SK-N-SH treated with all-trans-retinoic acid at 6 μM for 48 hours (cell line): ENCODE results near the gene PTGS1.

Experiments used
- ATAC-seq: fragments of 200-7000 bp; cut with Tn5 transposase; 3 replicates; pipeline ENCODE4 v1.9.1; 2020; ENCODE audit warnings: mild to moderate bottlenecking, moderate library complexity
- ARNTL ChIP-seq: fragments of 450-650 bp; formaldehyde crosslinking; IDR thresholded peaks from 2 replicates; pipeline ENCODE4 v1.5.0; 2020; ENCODE audit warnings: low read depth, mild to moderate bottlenecking, moderate library complexity, borderline replicate concordance
- CSDC2 ChIP-seq: fragments of 250-450 bp; sonication (Bioruptor Pico); IDR thresholded peaks from 2 replicates; pipeline ENCODE4 v1.5.0; 2020; ENCODE audit warnings: mild to moderate bottlenecking, moderate library complexity
- ESRRG ChIP-seq: fragments of 250-450 bp; sonication (Bioruptor Pico); IDR thresholded peaks from 2 replicates; pipeline ENCODE4 v1.6.1; 2021; ENCODE audit warnings: mild to moderate bottlenecking
- GLIS3 ChIP-seq: fragments of 250-450 bp; sonication (Bioruptor Pico); IDR thresholded peaks from 2 replicates; pipeline ENCODE4 v1.5.0; 2020; ENCODE audit warnings: mild to moderate bottlenecking, moderate library complexity
- ISL1 ChIP-seq: fragments of 250-450 bp; sonication (Bioruptor Pico); IDR thresholded peaks from 2 replicates; pipeline ENCODE4 v2.1.2; 2022; ENCODE audit warnings: mild to moderate bottlenecking, moderate library complexity
- OSR1 ChIP-seq: fragments of 250-450 bp; sonication (Bioruptor Pico); IDR thresholded peaks from 2 replicates; pipeline ENCODE4 v1.8.0; 2022; ENCODE audit warnings: moderate library complexity, mild to moderate bottlenecking, inconsistent platforms
- RARB ChIP-seq: fragments of 250-450 bp; sonication (Bioruptor Pico); IDR thresholded peaks from 2 replicates; pipeline ENCODE4 v1.8.0; 2021; ENCODE audit warnings: mild to moderate bottlenecking, moderate library complexity
- SNAI2 ChIP-seq: fragments of 250-450 bp; sonication (Bioruptor Pico); IDR thresholded peaks from 2 replicates; pipeline ENCODE4 v1.5.0; 2020; ENCODE audit warnings: mild to moderate bottlenecking, moderate library complexity
- TOX ChIP-seq: fragments of 250-450 bp; sonication (Bioruptor Pico); IDR thresholded peaks from 2 replicates; pipeline ENCODE4 v1.8.0; 2021; ENCODE audit warnings: mild to moderate bottlenecking, moderate library complexity, borderline replicate concordance
- ZC3H10 ChIP-seq: fragments of 250-450 bp; sonication (Bioruptor Pico); IDR thresholded peaks from 2 replicates; pipeline ENCODE4 v1.5.1; 2021; ENCODE audit warnings: mild to moderate bottlenecking, moderate library complexity
- ZFP3 ChIP-seq: fragments of 250-450 bp; sonication (Bioruptor Pico); IDR thresholded peaks from 2 replicates; pipeline ENCODE4 v1.5.0; 2020; ENCODE audit warnings: mild to moderate bottlenecking, moderate library complexity
- ZFP30 ChIP-seq: fragments of 450-650 bp; formaldehyde crosslinking; IDR thresholded peaks from 2 replicates; pipeline ENCODE4 v1.5.0; 2022; ENCODE audit warnings: mild to moderate bottlenecking, moderate library complexity
- ZNF565 ChIP-seq: fragments of 450-650 bp; formaldehyde crosslinking; conservative IDR thresholded peaks from 2 replicates; pipeline ENCODE4 v1.5.0; 2020; ENCODE audit warnings: low read depth, mild to moderate bottlenecking, moderate library complexity
- ZNF70 ChIP-seq: fragments of 450-650 bp; formaldehyde crosslinking; IDR thresholded peaks from 2 replicates; pipeline ENCODE4 v1.5.0; 2020; ENCODE audit warnings: mild to moderate bottlenecking, moderate library complexity
- ZNF8 ChIP-seq: fragments of 450-650 bp; formaldehyde crosslinking; IDR thresholded peaks from 2 replicates; pipeline ENCODE4 v1.5.0; 2020; ENCODE audit warnings: mild to moderate bottlenecking, moderate library complexity
- TF ChIP-seq, protein P1 (sequence below): fragments of 250-450 bp; sonication (Bioruptor Pico); IDR thresholded peaks from 2 replicates; pipeline ENCODE4 v1.8.0; 2020; ENCODE audit warnings: mild to moderate bottlenecking, moderate library complexity, borderline replicate concordance
- TF ChIP-seq, protein P2 (sequence below): fragments of 250-450 bp; sonication (Bioruptor Pico); IDR thresholded peaks from 2 replicates; pipeline ENCODE4 v1.5.1; 2021; ENCODE audit warnings: mild to moderate bottlenecking, moderate library complexity
- TF ChIP-seq, protein P3 (sequence below): fragments of 250-450 bp; sonication (Bioruptor Pico); IDR thresholded peaks from 2 replicates; pipeline ENCODE4 v1.5.0; 2020; ENCODE audit warnings: mild to moderate bottlenecking, moderate library complexity
- TF ChIP-seq, protein P4 (sequence below): fragments of 250-450 bp; sonication (Bioruptor Pico); IDR thresholded peaks from 2 replicates; pipeline ENCODE4 v1.5.1; 2020; ENCODE audit warnings: low read depth, mild to moderate bottlenecking, moderate library complexity
- TF ChIP-seq, protein P5 (sequence below): fragments of 250-450 bp; sonication (Bioruptor Pico); IDR thresholded peaks from 2 replicates; pipeline ENCODE4 v1.8.0; 2021; ENCODE audit warnings: low read depth, mild to moderate bottlenecking, moderate library complexity, borderline replicate concordance

PTGS1 gene

DNA sequence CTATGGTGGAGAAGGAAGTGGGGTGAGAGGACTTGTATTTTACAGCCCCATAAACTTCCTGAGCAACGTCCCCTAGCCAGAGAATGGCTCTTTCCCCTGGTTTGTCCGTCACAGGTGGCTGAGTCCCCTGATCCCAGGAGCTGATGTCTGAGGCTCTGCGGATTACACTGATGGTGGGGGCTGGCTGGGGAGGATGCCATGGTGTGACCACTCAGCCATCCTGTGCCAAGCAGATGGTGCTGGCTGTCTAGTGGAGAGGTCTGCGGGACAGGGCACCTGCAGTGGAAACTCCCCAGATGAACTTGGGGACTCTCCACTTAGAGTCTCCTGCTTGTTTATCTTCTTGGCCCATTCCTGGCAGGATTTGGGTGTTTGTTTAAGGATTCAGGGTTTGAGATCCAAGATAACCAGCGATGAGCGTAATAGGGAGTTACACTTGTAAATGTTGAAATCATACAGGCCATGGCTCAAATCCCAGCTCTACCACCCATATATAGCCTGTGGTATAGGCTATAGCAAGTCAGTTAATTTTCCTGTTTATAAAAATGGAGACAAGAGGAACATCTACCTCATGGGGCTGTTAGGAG, 4.7 kb upstream of the PTGS1 start (continued):
- TF ChIP-seq, protein P1, sequence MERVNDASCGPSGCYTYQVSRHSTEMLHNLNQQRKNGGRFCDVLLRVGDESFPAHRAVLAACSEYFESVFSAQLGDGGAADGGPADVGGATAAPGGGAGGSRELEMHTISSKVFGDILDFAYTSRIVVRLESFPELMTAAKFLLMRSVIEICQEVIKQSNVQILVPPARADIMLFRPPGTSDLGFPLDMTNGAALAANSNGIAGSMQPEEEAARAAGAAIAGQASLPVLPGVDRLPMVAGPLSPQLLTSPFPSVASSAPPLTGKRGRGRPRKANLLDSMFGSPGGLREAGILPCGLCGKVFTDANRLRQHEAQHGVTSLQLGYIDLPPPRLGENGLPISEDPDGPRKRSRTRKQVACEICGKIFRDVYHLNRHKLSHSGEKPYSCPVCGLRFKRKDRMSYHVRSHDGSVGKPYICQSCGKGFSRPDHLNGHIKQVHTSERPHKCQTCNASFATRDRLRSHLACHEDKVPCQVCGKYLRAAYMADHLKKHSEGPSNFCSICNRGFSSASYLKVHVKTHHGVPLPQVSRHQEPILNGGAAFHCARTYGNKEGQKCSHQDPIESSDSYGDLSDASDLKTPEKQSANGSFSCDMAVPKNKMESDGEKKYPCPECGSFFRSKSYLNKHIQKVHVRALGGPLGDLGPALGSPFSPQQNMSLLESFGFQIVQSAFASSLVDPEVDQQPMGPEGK (CRISPR knock-in tag): no peak
- TF ChIP-seq ZNF70 (CRISPR knock-in tag): no peak
- TF ChIP-seq, protein P2, sequence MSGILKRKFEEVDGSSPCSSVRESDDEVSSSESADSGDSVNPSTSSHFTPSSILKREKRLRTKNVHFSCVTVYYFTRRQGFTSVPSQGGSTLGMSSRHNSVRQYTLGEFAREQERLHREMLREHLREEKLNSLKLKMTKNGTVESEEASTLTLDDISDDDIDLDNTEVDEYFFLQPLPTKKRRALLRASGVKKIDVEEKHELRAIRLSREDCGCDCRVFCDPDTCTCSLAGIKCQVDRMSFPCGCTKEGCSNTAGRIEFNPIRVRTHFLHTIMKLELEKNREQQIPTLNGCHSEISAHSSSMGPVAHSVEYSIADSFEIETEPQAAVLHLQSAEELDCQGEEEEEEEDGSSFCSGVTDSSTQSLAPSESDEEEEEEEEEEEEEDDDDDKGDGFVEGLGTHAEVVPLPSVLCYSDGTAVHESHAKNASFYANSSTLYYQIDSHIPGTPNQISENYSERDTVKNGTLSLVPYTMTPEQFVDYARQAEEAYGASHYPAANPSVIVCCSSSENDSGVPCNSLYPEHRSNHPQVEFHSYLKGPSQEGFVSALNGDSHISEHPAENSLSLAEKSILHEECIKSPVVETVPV (CRISPR knock-in tag): no peak
- TF ChIP-seq ZFP3 (CRISPR knock-in tag): no peak
- TF ChIP-seq TOX (CRISPR knock-in tag): no peak

DNA sequence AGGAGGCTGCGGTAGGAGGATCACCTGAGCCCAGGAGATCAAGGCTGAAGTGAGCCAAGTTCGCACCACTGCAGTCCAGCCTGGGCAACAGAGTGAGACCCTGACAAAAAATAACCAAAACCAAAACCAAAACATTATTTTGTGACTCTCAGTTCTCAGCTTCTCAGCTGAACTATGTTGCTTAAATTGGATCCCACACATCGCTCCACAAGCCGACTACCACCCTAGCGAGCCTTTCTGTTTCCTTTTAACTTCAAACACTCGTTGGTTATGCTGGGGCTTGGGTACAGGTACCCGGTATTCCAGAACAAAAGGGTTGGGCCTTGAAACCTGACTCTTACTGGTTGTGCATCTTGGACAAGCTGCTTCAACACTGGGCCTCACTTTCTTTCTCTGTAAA, 3.8 kb upstream of the PTGS1 start:
- TF ChIP-seq RARB (CRISPR knock-in tag) (no peak), ESRRG (no peak), ZNF70 (CRISPR knock-in tag) (no peak), OSR1 (CRISPR knock-in tag) (no peak), ZFP30 (no peak), ZNF565 (CRISPR knock-in tag) (no peak)
- TF ChIP-seq, protein P3, sequence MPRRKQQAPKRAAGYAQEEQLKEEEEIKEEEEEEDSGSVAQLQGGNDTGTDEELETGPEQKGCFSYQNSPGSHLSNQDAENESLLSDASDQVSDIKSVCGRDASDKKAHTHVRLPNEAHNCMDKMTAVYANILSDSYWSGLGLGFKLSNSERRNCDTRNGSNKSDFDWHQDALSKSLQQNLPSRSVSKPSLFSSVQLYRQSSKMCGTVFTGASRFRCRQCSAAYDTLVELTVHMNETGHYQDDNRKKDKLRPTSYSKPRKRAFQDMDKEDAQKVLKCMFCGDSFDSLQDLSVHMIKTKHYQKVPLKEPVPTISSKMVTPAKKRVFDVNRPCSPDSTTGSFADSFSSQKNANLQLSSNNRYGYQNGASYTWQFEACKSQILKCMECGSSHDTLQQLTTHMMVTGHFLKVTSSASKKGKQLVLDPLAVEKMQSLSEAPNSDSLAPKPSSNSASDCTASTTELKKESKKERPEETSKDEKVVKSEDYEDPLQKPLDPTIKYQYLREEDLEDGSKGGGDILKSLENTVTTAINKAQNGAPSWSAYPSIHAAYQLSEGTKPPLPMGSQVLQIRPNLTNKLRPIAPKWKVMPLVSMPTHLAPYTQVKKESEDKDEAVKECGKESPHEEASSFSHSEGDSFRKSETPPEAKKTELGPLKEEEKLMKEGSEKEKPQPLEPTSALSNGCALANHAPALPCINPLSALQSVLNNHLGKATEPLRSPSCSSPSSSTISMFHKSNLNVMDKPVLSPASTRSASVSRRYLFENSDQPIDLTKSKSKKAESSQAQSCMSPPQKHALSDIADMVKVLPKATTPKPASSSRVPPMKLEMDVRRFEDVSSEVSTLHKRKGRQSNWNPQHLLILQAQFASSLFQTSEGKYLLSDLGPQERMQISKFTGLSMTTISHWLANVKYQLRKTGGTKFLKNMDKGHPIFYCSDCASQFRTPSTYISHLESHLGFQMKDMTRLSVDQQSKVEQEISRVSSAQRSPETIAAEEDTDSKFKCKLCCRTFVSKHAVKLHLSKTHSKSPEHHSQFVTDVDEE (CRISPR knock-in tag): no peak
- TF ChIP-seq, protein P4, sequence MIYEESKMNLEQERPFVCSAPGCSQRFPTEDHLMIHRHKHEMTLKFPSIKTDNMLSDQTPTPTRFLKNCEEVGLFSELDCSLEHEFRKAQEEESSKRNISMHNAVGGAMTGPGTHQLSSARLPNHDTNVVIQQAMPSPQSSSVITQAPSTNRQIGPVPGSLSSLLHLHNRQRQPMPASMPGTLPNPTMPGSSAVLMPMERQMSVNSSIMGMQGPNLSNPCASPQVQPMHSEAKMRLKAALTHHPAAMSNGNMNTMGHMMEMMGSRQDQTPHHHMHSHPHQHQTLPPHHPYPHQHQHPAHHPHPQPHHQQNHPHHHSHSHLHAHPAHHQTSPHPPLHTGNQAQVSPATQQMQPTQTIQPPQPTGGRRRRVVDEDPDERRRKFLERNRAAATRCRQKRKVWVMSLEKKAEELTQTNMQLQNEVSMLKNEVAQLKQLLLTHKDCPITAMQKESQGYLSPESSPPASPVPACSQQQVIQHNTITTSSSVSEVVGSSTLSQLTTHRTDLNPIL (CRISPR knock-in tag): no peak
- TF ChIP-seq, protein P5, sequence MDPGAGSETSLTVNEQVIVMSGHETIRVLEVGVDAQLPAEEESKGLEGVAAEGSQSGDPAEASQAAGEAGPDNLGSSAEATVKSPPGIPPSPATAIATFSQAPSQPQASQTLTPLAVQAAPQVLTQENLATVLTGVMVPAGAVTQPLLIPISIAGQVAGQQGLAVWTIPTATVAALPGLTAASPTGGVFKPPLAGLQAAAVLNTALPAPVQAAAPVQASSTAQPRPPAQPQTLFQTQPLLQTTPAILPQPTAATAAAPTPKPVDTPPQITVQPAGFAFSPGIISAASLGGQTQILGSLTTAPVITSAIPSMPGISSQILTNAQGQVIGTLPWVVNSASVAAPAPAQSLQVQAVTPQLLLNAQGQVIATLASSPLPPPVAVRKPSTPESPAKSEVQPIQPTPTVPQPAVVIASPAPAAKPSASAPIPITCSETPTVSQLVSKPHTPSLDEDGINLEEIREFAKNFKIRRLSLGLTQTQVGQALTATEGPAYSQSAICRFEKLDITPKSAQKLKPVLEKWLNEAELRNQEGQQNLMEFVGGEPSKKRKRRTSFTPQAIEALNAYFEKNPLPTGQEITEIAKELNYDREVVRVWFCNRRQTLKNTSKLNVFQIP (CRISPR knock-in tag): no peak
- no peak for ATAC-seq

DNA sequence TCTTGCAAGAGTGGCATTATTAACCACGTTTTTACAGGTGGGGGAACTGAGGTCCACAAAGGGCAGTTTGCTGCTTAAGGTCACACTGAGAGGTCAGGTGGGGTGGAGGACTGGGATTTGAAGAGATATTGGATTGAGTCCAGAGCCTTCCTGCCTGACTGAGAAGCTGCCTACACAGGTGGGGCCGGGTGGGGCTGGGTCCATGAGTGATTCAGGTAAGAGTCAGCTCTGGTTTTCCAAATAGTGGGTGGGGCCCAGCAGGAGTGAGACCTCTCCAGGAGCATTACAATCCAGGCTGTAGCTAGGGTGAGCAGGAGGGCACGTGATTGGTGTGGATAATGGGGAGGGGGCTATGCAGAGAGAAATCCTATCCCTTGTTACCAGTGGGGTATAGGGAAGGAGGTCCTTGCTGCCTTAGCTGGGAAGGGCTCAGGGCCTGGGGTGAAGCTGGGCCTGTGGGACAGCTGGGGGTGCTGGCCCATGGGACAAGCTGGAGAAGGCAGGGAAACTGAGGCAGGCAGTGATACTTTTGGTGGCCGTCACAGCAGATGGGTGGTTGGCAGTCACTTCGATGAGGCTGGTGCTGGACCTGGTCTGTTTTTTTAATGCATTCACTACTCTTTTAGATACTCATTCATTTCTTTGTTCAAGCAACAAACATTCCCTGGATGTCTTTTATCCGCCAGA, 2.9 kb upstream of the PTGS1 start:
- ATAC-seq: no peak
- TF ChIP-seq ARNTL (CRISPR knock-in tag): no peak
- TF ChIP-seq, protein P4 (CRISPR knock-in tag): no peak
- TF ChIP-seq GLIS3 (CRISPR knock-in tag): no peak
- no peak for TF ChIP-seq ZNF70 (CRISPR knock-in tag)
- no peak for TF ChIP-seq CSDC2 (CRISPR knock-in tag)
- TF ChIP-seq, protein P5 (CRISPR knock-in tag): no peak
- no peak for TF ChIP-seq RARB (CRISPR knock-in tag)
- no peak for TF ChIP-seq ZNF8 (CRISPR knock-in tag)
- TF ChIP-seq ZFP30: no peak
- TF ChIP-seq ZFP3 (CRISPR knock-in tag): no peak
- no peak for TF ChIP-seq ZC3H10 (CRISPR knock-in tag)
- TF ChIP-seq, protein P2 (CRISPR knock-in tag): no peak
- no peak for TF ChIP-seq ZNF565 (CRISPR knock-in tag)
- no peak for TF ChIP-seq ISL1 (CRISPR knock-in tag)
- no peak for TF ChIP-seq SNAI2
- TF ChIP-seq, protein P1 (CRISPR knock-in tag): no peak
